Fibroblast of mammary gland (primary cell): ENCODE measurements around the gene PPM1L.
A peak's percentile ranks its signal among the peaks of the same experiment; 100 is the strongest.
"Not testable (repeated sequence)": the region's sequence is repeated elsewhere in the genome, so short reads cannot be mapped to it uniquely, and the experiment has no call there.

Experiments
- DNase-seq: peaks from one replicate; pipeline ENCODE4 v3.0.0-alpha.2; 2010; ENCODE audit warnings: low read depth
- H3K4me3 ChIP-seq: 2 replicates; pipeline ENCODE4 v1.5.1; 2011; ENCODE audit warnings: low read depth, mild to moderate bottlenecking, low read length, moderate library complexity; ENCODE audit not compliant: control insufficient read depth
- TF ChIP-seq, protein P1 (sequence below): conservative IDR thresholded peaks from 2 replicates; pipeline ENCODE4 v1.5.1; 2011; ENCODE audit warnings: low read depth, low read length, inconsistent platforms; ENCODE audit not compliant: control insufficient read depth, insufficient read depth

Gene PPM1L

DNA sequence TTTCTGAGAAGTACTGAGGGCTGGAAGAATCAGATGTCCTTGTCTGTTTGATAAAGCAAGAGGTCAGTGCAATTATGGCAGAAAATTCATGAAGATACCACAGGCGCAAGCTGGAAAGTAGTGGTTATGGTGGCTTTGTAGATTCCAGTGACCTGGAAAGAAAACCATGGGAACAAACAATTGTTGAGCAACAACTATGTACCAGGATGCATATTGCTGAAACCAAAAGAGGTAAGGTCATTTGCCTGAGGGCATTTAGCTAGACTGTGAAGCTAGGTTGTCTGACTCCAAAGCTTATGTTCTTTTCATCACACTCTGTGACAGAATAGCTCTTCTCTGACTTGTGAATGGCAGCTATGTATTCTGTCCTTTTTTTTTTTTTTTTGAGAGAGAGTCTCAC lies 275.1 kb downstream of the PPM1L start:
- TF ChIP-seq, protein P1, sequence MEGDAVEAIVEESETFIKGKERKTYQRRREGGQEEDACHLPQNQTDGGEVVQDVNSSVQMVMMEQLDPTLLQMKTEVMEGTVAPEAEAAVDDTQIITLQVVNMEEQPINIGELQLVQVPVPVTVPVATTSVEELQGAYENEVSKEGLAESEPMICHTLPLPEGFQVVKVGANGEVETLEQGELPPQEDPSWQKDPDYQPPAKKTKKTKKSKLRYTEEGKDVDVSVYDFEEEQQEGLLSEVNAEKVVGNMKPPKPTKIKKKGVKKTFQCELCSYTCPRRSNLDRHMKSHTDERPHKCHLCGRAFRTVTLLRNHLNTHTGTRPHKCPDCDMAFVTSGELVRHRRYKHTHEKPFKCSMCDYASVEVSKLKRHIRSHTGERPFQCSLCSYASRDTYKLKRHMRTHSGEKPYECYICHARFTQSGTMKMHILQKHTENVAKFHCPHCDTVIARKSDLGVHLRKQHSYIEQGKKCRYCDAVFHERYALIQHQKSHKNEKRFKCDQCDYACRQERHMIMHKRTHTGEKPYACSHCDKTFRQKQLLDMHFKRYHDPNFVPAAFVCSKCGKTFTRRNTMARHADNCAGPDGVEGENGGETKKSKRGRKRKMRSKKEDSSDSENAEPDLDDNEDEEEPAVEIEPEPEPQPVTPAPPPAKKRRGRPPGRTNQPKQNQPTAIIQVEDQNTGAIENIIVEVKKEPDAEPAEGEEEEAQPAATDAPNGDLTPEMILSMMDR = no peak
- no peak for DNase-seq
- no peak overlapping the region for H3K4me3 ChIP-seq

DNA sequence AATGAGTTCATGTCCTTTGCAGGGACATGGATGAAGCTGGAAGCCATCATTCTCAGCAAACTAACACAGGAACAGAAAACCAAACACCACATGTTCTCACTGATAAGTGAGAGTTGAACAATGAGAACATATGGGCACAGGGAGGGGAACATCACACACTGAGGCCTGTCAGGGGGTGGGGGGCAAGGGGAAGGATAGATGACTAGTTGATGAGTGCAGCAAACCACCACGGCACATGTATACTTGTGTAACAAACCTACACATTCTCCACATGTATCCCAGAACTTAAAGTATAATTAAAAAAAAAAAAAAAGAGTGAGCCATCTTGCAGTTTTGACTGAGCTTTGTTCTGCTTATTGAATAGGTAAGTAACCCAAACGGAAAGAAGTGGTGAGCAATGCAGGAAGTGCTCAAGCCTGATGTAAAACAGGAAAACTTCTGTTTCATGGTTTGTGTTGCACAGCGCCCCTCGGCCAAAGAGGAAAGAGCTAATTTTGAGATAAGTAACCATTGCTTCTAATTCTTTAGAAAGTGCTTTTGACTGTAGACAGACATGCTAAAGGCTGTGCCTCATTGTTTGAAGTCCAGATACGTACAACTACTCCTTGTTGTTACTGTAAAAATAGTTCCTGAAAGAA lies 279.0 kb downstream of the PPM1L start:
- not testable (repeated sequence) for H3K4me3 ChIP-seq, DNase-seq

DNA sequence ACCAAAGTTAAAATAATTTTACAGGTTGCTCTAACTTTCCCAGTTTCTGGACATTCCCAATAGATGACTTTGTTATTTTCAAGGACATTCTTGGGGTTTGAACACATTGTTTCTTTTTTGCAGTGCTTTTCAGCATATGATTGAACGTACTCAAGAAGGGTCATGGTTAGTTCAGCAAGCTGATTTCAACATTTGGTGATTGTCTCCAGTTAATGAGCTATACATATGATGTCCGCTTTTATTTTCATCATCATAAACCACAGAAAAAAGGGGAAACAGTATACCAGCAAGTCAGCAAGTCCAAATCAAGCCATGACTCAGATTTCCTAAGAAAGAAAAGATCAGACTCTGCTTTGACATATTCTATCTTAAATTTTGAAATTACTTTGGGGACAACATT lies 279.7 kb downstream of the PPM1L start:
- peak; percentile 56 for DNase-seq
- TF ChIP-seq, protein P1 = no peak
- H3K4me3 ChIP-seq = no peak overlapping the region

DNA sequence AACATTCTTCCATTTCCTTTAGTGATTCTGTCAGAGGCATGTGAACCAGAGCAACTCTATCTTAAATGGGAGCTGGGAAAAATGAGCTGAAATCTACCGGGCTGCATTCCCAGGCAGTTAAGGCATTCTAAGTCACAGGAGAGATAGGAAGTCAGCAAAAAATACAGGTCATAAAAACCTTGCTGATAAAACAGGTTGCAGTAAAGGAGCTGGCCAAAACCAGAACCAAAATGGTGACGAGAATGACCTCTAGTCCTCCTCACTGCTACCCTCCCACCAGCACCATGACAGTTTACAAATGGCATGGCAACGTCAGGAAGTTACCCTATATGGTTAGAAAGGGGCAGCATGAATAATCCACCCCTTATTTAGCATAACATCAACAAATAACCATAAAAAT lies 282.7 kb downstream of the PPM1L start:
- TF ChIP-seq, protein P1 = no peak
- H3K4me3 ChIP-seq = no peak overlapping the region
- no peak for DNase-seq

DNA sequence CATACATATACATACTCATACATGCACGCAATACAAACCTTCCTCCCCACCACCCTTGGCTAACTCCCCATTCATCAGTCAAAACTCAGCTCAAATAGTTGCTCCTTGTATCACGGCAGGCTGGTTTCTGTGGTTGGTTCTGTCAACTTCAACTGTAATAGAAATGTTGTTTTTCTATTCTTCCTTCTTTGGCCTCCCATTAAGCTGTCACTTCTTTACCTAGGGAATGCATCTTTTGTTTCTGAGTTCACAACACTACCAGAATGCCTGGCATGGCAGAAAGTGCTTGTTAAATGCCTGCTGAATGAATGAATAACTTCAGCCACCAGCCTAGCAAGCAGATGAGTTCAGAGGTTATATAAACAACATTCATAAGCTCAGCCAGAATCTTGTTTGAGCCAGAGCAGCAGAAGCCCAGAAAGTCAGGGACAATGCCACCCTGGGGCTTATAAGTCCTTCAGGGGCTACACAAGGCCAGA lies 286.0 kb downstream of the PPM1L start:
- no peak for DNase-seq
- TF ChIP-seq, protein P1 = no peak
- no peak overlapping the region for H3K4me3 ChIP-seq

DNA sequence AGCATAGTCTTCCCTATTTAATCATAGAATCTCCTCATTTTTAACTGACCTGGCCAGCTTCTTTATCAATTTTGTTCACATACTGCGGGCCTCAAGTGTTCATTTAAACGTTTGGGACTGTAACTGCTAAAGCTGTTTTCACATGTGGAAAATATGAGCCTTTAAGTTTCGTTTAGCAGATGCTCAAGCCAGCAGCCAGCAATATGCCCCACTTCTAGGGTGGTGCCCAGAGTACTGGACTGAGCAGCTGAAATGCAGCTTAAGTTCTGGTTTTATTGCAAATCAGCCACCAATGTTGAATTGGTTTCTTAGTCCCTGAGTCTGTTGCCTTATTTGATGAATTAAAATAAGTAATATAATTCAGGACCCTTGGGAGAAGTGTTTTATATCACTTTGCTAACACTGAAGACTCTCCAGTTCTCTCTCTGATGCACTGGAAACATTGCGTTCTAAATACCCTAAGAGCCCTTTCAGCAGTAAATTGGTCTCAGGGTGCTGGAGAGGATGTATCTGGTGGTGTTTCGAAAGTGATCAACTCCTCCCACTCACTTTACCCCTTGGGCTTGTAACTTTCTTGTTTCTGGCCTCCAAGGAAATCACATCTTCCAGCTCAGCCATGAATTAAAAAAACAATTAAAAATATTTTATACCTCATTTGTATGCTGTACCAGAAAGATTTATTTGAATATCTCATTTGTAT lies 287.5 kb downstream of the PPM1L start:
- no peak for DNase-seq
- TF ChIP-seq, protein P1 = no peak
- no peak overlapping the region for H3K4me3 ChIP-seq

DNA sequence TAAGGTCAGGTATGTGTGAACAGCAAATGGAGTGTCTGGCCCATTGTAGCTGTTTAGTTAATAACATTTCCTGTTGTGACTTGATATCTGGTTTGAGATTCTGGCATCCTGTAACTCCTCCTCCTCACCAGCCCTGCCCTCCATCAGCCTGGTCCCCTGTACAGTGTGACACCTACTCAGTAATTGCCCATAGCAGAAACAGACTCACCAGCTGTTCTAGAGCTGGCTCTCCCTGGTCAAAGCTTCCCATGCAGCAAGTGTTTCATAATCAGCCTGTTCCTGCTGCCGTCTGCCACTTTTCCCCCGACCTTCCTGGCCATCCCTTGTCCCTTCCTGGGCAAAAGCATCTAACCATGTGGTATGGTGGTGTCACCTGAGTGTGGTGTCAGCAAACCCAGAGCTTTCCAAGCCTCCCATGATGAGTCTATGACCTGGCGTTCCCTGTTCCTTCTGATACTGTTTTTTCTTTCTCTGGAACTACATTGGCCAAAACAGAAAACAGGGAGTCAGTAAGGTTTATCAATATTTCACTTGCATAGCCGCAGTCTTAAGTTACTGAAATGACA lies 293.7 kb downstream of the PPM1L start:
- TF ChIP-seq, protein P1 = no peak
- no peak overlapping the region for H3K4me3 ChIP-seq
- DNase-seq = no peak
